ENCODE measurements around the gene ROR2.

Gene ROR2

DNA sequence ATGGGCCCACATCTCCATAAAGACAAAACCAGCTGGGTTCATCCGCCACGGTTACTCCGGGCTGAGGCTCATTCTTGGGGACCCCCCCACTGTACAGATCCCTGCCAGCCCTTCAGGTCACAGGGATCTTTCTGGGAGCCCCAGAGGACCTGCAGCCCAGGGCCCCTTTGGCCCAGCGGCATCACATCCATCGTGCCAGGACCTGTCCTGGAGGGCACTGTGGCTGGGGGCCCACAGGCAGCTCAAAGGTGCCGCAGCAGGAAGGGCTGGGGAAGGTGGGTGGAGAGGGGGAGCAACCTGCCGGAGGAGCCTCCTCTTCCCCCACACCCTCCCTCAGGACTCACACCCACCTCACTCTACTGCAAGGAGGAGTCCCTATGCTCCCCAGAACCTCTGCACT lies 252.8 kb downstream of the ROR2 start:
- no peak for DNase-seq
- TF ChIP-seq GATA1 (IDR thresholded peaks at IDR 0.05; ENCODE audit: low read depth, low read length) (no peak), POLR2A (IDR thresholded peaks at IDR 0.05; ENCODE audit: low read length) (no peak)

DNA sequence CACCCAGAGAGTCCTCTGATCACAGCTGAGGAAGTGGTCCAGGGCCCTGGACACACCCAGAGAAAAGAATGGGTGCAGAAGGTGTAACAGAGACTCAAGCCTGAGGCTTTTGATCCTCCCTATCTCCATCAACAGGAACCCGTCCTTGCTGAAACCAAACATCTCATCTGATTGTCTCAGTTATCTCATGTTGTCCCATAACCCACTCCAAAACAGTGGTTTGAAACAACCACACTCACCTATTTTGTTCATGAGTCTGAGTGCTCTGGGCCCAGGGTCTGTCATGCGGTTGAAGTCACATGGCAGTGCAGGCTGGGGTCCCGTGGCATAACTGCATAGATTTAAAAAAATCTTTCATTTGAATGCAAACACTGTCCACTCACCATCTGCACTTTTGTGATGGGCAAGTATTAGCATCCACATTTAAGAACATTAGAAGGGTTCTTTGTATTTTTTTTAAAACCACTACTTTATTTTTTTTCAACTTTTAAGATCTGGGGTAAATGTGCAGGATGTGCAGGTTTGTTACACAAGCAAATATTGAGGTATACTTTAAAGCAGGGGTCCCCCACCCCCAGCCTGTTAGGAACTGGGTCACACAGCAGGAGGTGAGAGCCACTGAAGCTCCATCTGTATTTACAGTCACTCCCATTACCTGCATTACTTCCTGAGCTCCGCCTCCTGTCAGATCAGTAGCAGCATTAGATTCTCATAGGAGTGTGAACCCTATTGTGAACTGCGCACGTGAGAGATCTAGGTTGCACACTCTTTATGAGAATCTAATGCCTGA lies 255.8 kb downstream of the ROR2 start:
- TF ChIP-seq GATA1 (IDR thresholded peaks at IDR 0.05; ENCODE audit: low read depth, low read length) (no peak), POLR2A (IDR thresholded peaks at IDR 0.05; ENCODE audit: low read length) (no peak)

DNA sequence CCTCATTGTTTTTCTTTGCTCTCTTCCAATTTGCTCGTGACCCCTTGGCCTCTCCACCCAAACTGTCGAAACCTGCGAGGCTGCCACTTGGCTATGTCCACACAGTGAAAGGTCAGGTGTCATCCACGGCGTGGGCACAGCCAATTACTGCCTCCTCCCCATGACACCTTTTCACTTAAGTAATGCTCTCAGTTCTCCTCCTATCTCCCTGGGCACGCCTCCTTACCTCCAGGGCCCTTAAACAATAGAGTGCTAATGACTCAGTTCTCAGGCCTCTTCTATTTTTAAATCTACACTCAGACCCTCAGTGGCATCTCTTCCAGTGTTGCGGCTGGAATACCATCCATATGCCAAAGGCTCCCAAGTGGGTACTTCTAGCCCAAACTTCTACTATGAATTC lies 256.8 kb downstream of the ROR2 start:
- no peak for DNase-seq

More for the DNA sequence above, 255.8 kb downstream of the ROR2 start:
- DNase-seq = no peak

GRCh38 chr9:91690540-91691249 lies 259.3 kb downstream of the ROR2 start:
- TF ChIP-seq GATA1 (IDR thresholded peaks at IDR 0.05; ENCODE audit: low read depth, low read length) (no peak), POLR2A (IDR thresholded peaks at IDR 0.05; ENCODE audit: low read length) (no peak)

More for the DNA sequence above, 256.8 kb downstream of the ROR2 start:
- TF ChIP-seq POLR2A (IDR thresholded peaks at IDR 0.05; ENCODE audit: low read length) (no peak), GATA1 (IDR thresholded peaks at IDR 0.05; ENCODE audit: low read depth, low read length) (no peak)

GRCh38 chr9:91689006-91689405 lies 261.0 kb downstream of the ROR2 start:
- no peak for TF ChIP-seq GATA1 (IDR thresholded peaks at IDR 0.05; ENCODE audit: low read depth, low read length)
- no peak for TF ChIP-seq POLR2A (IDR thresholded peaks at IDR 0.05; ENCODE audit: low read length)
- DNase-seq = no peak

More at GRCh38 chr9:91690540-91691249, 259.3 kb downstream of the ROR2 start:
- DNase-seq = no peak

GRCh38 chr9:91683269-91683668 lies 266.8 kb downstream of the ROR2 start:
- TF ChIP-seq POLR2A (IDR thresholded peaks at IDR 0.05; ENCODE audit: low read length) (no peak), GATA1 (IDR thresholded peaks at IDR 0.05; ENCODE audit: low read depth, low read length) (no peak)
- no peak for DNase-seq

DNA sequence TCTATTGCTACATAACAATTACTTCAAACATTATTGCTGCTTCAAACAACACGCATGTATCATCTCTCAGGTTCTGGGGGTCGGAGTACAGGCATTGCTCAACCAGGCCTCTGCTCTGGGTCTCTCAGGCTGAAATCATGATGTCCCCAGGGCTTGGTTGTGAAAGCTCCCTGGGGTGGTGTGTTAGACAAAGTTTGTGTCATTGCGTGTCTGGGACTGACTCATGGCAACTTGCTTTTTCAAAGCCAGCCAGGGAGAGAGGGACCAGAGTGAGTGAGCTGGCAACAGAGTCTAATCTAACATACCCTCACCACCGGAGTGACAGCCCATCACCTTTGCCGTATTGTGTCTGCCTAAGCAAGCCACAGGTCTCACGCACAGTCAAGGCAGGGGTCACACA lies 267.2 kb downstream of the ROR2 start:
- no peak for TF ChIP-seq POLR2A (IDR thresholded peaks at IDR 0.05; ENCODE audit: low read length)
- no peak for TF ChIP-seq GATA1 (IDR thresholded peaks at IDR 0.05; ENCODE audit: low read depth, low read length)
- DNase-seq = no peak

DNA sequence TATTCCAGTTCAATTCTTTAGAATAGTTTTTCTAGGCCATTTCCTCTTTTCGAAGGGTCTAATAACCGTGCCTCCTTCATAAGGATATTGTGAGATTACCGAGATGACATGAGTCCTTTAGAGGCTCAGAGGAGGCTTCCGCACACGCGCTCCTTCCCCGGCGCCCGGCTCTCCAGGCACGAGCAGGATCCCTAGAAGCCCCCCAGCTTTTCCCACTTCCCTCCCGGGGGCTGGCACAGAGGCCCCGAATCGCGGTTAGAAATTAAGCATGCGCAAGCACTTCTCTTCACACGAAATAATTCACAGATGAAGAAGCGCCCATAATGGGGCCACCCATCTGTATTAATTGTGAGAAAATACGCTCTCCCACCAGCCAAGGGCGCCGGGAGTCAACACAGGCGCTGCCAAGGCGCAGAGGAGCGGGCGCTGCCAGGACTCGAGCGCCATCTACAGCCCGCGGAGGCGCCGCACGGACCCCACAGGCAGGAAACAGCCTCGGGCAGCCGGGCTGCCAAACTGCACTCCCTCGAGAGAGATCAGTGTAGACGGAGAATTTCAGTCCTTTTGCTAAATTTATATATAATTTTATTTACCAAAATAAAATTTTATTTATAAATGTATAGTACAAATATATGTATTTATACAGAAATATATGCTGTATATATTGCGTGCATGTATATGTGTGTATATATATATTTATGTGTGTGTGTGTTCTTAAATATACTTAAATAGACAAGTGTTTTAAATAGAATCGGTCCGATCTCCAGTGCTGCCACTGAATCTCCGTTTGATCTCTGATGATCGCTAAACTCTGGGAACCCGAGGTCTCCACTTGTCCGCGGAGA lies 268.3 kb downstream of the ROR2 start:
- peak; percentile 62 to 68 for DNase-seq
- TF ChIP-seq POLR2A (IDR thresholded peaks at IDR 0.05; ENCODE audit: low read length) (no peak), GATA1 (IDR thresholded peaks at IDR 0.05; ENCODE audit: low read depth, low read length) (no peak)

DNA sequence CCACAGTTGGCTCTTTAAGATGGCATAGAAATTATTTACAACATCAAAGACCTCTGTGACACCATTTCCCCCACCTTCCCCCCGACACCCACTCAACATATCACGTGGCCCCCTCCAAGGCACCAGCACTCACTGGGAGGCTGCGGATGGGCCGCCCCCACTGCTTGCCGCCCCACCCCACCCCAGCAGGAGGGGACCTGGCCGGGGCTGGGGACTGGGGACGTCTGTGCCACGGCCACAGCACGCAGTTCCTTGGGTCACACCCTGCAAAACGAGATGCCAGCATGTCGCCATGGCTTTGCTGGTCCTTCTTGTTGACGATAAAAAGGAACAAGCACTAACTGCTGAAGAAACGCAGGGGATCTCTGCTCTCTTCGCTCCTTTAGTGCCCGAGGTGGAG lies 269.0 kb downstream of the ROR2 start:
- DNase-seq = no peak
- no peak for TF ChIP-seq POLR2A (IDR thresholded peaks at IDR 0.05; ENCODE audit: low read length)
- no peak for TF ChIP-seq GATA1 (IDR thresholded peaks at IDR 0.05; ENCODE audit: low read depth, low read length)

DNA sequence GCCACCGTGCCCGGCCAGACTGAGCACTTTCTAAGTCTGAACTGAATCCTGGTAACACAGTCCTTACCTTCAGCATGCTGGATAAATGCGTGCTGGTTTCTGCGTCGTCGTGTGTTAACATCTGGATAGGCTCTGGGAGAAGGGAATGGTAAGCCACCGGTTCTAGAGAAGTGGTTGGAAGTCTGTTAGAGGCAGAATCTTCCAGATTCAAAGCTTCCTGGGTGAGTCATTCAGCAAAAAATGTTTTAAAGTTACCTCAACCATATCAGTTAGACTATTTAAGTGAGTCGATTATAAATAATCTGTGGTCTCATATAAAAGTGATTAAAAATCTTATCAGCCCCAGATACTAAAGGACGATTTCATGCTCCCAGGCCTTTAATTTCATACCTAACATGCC lies 269.9 kb downstream of the ROR2 start:
- DNase-seq = no peak
- TF ChIP-seq GATA1 (IDR thresholded peaks at IDR 0.05; ENCODE audit: low read depth, low read length) (no peak), POLR2A (IDR thresholded peaks at IDR 0.05; ENCODE audit: low read length) (no peak)

GRCh38 chr9:91678807-91679580 lies 271.0 kb downstream of the ROR2 start:
- no peak for DNase-seq
- TF ChIP-seq POLR2A (IDR thresholded peaks at IDR 0.05; ENCODE audit: low read length) (no peak), GATA1 (IDR thresholded peaks at IDR 0.05; ENCODE audit: low read depth, low read length) (no peak)

GRCh38 chr9:91677822-91678436 lies 272.1 kb downstream of the ROR2 start:
- no peak for TF ChIP-seq POLR2A (IDR thresholded peaks at IDR 0.05; ENCODE audit: low read length)
- TF ChIP-seq GATA1 (IDR thresholded peaks at IDR 0.05; ENCODE audit: low read depth, low read length) = no peak
- DNase-seq = no peak

DNA sequence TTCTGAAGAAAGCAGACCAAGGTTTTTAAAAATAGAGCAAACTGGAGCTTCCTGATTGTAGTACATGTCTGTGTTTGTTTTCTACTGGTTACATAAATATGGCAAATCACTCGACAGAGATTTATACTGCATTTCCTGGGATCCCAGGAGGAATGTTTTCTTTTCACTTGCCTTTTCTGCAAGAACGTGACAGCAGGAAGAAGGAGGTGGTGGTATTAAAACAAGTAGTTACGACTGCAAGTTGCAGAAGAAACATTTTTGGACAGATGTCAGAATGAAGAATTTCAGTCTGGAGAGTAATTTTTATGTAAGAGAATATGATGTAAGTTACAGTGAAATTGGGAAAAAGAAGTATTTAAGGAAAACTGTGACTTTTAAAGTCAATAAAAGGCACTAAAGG lies 272.7 kb downstream of the ROR2 start:
- TF ChIP-seq POLR2A (IDR thresholded peaks at IDR 0.05; ENCODE audit: low read length) (no peak), GATA1 (IDR thresholded peaks at IDR 0.05; ENCODE audit: low read depth, low read length) (no peak)
- DNase-seq = no peak
